Skin of body (tissue), 2 donors: ENCODE results near the gene TSHZ3. TPM values are rescaled to one million over a fixed set of nuclear protein-coding genes. Genes with fewer than 3 reads are reported as not detected.

Experiments used
- DNase-seq: peaks from one replicate; lab custom pipeline; 2025; lab: John Stamatoyannopoulos, UW
- total RNA-seq: library from RNA; depleted of rRNA; stranded (reverse); fragments of >200 nt; gene quantifications from one replicate; pipeline ENCODE4 v1.2.3, GENCODE V29; 2014

TSHZ3 gene
- total RNA-seq, 1 donor from 2014 or later, result 4.8 TPM

DNA sequence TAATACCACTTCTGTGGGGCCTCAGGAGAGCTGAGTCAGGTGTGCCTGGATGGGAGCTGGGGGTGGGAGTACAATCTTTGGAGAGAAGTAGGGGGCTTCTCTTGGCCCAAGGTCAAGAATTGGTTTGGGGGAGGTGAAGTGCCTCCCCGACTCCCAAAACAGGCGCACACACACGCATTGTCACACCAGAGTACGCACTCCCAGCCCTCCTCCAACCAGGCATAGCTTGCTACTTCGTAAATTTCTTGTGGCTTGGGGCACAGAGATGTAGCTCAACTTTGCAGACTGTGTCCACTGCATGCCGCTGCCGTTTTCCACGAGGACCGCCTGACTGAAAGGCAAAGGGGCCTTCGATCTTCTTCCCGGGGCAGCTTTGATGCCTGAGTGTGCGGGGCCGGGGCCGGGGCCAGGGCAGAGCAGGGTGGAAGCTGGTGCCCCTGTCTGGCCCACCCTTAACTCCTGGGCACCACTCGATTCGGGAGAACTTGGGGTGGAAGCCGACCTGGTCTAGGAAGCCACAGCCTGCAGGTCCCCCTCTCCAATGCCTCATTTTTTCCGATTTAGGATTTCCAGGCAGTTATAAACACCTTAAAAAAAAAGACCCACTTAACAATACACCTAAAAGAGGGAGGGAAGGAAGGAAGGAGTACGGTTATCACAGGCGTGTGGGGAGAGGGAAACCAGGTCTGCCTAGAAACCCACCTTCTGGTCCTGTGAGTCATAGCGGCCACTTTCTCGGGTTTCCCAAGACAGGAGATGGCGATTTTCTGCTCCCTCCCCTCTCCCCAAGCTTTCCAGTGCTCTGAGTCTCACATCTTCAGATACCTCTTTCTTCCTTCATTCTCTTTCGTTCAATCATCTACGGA is 5.8 kb upstream of the TSHZ3 start:
- no peak for DNase-seq

DNA sequence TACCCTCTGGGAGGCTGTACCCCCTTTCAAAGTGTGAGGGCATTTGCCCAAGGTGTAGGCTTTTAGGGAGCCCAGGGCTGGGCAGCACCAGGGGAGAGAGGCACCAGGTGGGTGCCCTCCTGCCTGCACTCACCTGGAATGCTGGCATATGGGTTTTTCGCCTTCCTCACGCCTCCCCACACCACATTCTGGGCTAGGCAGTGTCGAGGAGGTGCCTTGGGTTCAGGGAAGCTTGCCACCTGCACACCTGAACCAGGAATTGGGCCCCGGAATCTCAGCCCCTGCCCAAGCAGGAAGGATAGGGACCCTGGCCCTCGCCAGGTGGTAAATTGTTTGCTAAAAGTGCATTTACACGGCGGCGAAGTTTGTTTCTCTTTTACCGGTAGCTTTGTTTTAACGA is 5.1 kb upstream of the TSHZ3 start:
- DNase-seq, result no peak

DNA sequence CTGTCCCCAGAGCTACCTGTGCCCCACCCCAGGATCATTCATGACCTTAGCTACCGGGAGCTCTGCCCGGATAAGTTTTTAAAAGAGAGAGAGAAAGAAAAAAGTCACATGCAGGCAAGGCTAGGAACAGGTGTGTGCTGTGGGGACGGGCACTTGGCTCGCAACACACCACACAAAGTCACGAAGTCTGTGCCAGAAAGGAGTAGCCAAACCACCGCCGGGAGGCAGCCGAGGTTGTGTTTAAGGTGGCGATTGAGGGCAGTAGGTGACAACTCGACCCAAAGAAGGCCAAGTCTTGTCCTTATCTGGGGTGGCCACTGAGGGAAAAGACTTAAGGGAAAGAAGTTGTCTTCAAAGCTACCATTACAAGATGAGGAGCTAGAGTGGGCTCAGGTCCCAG is 4.6 kb upstream of the TSHZ3 start:
- no peak for DNase-seq

DNA sequence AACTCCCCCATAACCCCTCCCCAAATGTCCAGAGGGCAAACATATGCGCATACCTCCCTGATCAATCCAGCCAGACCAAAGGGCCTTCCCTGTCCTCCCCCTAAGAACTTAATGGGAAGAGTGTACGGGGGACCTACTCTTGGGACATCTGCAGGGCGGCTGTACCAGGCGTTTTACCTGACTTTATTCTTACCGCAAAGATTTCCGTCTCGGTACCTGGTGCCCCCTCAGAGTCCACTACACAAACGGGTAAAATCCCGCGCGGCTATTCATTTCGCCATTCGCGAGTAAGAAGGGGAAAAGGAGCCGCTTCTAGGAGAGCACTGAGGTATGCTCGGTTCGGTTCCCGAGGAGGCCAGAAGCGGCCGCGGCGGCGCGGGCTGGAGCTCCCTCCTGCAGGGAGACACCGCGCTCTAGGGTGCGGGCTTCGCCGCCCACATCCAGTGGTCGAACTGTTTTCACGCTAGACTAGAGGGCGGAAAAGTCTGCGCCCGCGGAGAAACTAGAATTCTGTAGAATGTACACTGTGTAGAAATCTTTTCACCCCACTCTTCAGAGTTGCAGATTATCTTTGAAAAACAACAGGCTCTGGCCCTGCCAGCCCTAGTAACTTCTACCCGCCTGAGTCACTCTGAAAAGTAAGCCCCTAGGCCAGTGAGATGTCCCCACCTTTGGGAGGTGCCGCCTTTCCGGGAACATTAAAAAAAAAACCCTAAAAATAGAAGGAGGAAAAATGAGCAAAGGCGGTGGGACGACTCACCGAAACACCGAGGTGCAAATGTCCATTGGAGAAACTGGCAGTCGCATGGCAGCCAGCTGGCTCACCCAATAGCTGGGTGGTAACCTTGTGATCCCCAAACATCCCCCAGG is 3.8 kb upstream of the TSHZ3 start:
- no peak for DNase-seq

DNA sequence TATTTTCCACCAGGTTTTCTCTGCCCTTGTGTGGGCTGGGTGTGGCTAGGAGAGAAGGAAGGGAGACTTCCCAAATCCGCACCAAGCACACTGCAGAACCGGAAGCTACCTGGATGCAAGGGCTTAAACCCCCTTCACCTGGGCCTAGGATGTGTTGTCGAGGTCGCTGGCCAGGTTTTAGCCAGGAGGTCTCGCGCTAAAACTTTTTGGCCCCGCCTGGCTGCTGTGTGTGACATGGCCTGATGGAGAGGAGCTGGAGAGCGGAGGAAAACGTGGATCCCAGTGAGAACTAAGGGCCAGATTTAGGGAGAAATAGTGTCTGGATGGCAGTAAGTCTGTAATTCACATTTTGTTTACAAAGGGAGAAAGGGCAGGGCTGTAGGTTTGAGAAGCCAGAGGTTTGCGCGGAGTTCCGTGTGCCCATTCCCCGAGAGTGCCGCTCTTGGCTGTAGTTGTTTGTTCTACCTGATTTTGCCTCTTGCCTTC is 3.1 kb upstream of the TSHZ3 start:
- no peak for DNase-seq

DNA sequence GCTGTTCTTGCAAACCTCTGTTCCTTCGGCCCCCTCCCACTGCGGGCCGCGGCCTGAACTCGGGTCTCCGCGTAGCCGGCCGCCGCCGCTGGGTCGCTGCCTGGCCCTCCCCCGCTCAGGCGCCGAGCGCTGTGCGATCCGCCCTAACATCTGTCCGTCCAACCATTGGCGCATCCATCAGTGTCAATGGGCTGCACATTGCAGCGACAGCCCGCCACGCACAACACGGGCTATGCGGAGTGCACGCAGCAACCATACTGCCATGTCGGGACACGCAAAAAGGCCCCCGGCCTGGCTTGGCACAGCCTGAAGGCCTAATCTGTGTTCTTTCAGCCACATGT is 2.6 kb upstream of the TSHZ3 start:
- no peak for DNase-seq

DNA sequence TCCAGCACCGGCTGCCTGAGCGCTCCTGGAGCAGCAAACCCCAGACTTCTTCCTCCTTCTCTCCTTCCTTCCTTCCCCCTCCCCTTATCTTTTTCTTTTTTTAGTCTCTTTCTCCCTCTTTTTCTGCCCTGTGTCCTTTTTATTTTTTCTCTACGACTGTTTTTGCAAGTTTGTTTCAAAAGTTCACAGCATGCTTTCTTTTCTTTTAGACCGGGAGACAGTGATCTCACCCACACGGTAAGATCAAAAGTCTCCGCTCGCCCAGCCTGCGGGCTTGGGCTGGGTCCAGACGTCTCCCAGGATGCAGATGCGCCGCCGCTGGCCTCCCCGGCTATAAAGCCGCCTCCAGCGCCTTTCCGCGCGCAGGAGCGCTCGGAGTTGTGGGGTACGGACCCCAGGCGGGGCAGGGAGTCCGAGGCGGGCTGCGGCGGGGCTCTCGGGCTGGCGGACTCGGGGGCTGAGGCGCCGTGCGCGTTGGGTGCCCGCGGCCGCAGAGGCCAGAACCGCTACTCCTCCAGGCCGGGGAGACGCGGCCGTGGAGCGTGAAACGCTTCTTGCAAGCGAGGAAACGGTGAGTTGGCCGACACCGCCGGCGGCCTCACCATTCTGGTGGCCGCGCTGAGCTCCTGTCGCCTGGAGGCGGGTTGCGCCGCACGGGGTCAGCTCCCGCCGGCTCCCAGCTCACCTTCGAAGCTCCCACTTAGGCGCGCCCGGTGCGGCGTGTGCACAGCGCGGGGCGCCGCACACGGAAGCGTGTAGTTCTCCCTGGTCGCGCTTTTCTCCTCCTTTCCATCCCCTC is 2.0 kb upstream of the TSHZ3 start:
- peak; percentile 21 for DNase-seq

DNA sequence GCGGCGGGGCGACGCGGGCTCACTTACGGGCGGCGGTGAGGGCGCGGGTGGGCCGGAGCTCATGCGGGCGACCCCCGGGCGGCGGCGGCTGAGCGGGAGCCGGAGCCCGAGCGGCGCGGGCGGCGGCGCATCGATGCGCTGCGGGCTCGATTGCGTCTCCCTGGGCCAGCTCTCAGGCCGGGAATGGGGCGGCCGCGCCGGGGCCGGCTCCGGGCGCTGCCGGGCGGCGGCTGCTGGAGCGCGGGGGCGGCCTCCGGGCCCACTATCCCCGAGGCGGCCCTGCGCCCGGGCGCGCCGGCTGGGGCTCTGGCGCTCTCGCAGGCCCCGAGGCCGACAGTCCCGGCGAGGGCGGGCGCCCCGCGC is 1.4 kb upstream of the TSHZ3 start:
- no peak for DNase-seq

DNA sequence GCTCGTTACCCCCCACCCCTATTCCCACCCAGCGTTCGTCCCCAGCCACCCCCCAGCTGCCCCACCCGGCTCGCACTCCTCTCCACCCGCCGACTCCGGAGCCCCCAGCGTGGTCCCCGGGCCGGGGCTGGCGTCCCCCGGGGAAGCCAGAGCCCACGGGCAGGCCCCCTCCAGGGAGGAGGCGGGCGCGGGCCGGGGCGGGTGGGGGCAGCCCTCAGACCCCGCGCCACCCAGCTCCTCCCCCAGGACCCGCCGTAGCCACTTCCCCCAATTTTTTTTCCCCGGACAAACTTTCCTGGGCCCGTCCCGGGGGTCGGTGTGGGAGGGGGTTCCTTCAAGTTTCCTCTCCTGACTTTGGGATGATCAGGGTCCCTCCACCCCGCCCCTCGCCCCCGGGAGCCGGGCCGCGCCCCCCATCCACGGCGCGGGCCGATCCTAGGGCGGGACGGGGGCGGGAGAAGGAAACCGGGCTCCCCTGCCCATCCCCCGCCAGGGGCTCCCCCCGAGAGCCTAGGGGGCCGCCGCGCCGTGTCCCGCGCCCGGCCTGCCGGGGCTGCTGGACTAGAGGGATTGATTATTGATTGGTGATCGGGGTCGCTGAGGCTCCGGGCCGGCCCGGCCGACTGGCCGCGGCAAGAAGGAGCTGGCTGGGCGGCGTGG is 927 bp upstream of the TSHZ3 start:
- DNase-seq, result no peak

DNA sequence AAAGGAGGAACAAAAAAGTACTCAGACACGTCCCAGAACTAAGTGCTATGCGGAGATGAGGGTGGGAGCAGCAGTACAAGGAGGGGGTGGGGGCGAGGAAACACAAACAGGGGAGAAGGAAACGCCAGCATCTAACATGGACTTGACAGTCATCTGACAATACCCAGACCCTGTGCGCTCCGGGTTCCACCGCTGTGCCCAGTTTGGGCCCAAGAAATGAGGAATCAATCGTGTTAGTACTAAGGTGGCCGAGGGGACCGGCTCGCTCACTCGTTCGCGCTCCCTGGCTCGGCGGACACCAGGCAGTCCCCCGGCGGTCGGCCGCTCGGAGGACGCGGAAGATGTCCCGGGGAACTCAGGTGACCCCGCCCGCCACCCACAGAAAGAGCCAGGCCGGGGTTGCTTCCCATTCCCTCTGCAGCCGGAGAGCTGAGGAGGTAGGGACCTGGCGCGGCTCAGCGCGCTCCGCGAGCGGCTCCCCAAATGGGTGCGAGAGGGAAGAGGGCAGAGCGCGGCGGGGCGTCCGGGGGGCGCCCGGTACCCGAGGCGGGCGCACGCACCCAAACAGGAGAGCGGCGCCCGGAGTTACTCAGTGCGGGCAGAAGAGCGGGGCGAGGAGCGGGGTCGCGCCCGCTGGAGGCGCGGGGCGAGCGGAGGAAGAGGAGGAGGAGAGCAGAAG is 616 bp downstream of the TSHZ3 start:
- no peak for DNase-seq

DNA sequence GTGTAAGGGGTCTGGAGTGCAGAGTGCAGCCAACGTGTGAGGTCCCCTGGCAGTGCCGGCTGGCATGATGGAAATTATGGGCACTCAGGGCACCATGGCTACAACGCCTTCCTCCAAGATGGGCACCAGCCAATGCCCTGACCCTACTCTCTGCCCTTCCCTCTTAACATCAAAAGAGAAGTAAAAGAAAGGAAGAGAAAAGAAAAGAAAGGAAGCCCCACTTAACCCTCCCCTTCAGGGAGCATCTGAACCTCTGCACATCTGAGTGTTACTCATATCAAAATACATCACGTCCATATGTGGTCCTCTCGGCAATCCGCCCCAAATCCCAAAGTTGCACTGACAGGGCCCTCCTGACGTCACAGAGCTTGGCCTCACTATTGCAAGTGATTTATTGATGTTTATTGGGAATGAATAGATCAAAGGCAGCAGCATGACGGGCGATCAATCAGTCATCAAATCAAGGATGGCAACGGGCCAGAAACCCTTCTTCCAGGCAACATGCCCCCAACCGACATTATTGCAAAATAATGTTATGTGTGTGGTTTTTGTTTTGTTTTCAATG is 1.3 kb downstream of the TSHZ3 start:
- DNase-seq, result peak; percentile 35

DNA sequence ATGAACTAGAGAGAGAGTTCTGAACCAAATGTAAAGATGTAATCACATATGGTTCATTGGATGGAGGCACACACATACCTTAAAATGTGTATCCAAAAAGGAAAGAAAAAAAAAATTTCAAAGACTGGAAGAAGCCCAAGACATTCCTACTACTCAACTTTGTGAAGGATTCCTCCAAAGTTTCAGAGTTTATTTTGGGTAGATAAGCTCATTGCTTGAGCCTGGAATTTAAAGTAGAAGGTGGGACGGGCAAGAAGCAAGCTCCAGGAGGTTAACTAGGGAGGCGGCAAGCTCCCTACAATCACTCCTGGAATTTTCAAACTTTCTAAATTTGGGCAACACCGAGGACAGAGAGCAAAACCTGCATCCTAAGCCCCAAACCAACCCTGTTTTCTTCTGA is 1.9 kb downstream of the TSHZ3 start:
- no peak for DNase-seq

DNA sequence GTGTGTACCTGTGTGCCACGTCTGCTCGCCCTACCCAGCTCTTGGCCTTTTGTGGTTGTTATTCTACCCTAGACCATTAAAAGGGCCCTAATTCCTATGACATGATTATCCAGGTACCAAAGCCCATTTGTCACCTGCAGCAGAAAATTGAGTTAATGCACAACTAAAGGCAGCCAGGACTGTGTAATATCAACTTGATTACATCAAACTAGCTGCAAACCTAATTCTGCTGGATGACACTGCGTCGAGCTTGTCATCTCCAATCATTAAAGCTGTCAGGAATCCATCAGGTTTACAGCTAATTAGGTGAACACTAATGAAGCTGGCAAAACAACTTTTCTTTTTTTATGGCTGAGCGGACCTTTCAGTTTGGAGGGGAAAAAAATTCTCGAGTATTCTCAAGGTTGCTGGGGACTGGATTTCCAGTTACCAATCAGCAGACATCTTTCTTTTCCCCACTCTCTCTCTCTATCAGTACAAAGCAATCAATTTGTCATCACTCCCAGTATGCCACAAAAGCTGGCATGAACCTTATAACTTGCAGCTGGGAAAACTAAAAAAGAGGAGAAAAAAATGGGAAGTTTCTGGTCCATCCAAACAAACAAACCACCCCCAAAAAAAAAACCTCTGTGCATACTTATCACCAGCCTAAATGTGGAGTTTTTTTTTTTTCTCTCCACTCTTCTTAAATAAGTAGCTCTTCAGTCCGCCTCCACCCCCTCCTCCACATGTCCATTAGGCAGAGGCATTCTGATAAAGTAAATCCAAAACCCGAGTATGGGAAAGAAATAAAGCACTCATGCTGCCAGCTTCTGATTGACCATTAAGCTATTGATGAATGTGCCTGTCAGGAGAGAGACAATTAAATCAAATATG is 2.8 kb downstream of the TSHZ3 start:
- DNase-seq, result no peak

DNA sequence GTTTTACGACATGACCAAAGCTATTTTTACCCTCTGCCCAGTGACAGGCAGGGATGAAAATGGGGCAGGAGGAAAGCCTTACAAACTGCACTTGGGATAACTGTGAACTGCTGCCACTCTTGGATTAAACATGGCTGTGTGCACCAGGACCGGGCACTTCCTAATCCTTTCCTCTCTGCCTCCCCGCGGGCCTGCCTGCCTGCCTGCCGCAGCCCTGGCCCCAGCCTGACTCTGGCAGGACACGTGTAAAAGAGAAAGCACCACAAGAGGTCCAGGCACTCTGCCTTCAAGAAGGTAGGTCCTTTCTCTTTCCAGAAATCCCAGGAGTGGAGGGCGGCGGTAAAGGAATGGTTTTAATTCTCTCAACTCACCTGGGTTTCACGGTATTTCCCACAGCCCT is 4.8 kb downstream of the TSHZ3 start:
- DNase-seq, result no peak

DNA sequence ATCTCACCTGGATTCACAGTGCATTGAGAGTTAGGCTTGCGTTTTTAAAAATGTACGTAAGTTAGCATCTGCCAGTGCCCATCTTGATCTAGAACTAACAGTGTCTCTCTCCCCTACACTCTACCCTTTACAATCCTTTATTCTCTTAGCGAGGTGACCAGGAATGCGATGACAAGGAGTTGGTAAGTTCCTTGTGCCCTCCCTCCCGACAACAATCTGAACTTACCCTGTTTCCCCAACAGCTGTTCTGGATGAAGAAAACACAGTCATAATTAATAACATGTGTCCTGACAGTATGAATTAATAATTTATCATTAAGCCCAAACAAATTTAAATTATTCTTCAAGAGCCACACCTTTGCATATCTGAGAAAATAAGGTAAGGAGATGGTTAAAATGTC is 6.3 kb downstream of the TSHZ3 start:
- DNase-seq, result no peak

DNA sequence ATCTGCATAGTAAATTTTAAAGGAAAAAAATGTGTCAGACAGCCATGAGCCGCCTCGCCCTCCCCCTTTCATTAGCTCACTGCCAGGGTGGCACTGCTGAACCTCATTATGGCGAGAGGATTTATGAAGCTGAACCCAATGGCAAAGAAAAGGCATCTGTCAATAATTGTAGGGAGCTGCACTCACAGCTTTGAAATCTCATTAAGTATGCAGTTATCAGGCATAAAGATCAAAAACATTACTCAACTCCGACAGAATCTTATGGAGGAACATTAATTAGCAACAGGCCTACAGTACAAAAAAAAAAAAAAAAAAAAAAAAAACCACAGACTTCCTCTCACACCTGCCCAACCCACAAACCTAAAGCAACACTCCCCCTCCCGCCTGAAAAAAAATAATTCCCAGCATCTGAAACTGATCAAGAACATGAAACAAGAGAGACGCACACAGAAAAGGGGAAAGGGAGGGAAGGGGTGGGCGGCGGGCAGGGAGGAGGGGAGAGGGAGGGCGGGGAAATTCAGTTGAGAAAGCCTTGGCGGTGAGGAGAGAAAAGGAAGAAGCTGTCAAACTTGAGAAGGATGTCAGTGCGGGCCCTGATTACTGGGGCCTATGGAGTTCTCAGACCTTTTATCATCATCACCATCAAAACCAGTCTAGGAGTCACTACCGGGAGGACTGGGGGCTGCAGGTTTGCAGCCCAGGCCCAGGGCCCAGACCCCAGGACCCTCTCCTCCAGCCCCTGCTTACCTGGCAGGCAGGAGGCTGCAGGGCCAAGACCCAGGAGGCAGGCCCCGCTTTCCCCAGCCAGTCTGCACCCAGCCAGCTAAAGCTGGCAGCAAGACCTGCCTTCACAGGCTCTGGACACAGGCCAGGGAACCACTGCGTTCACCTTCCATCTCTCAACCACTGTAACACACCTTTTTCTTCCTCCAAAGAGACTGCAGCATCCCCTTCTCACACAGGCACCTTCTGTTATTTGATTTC is 8.9 kb downstream of the TSHZ3 start:
- peak; percentile 87 for DNase-seq

DNA sequence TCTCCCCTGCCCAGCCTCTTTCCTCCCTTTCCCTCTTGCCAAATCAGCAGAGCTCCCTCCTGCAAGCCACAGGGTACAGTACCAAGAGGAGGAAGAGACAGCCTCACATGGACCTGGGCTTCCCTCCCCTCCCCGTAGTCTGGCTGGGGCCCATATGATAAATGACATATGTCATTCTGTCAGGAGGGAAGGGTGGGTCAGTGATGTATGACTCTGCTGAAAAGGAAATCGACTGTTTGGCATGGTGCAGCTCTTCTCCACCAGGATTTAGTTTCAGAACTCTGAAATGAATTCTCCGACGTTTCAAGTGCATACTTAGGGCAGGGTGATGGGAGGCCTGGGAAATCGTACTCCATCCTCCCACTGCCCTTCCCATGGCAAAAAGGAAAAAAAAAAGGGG is 9.8 kb downstream of the TSHZ3 start:
- no peak for DNase-seq
